HEK293 (cell line): ENCODE measurements around the gene CMIP.

Experiments used
- CTCF ChIA-PET: fragments of 350-600 bp; formaldehyde crosslinking; extraction: SDS; loops from one replicate; lab custom pipeline; 2021; ENCODE audit warnings: antibody characterized with exemption; lab: Yijun Ruan, JAX
- POLR2A ChIA-PET: fragments of 300-600 bp; formaldehyde crosslinking; extraction: SDS; loops from one replicate; lab custom pipeline; 2020; ENCODE audit warnings: antibody characterized with exemption, inconsistent platforms; lab: Yijun Ruan, JAX
- H3K27ac ChIP-seq: fragments of 200-500 bp; sonication (Bioruptor generic); 2 replicates; pipeline ENCODE4 v1.5.1; 2014; ENCODE audit warnings: low read depth, low read length, control low read depth, inconsistent platforms; ENCODE audit errors: extremely low read depth
- H3K36me3 ChIP-seq, 2 experiments: fragments of 200-500 bp in 1 of 2; sonication (Bioruptor generic) in 1 of 2; 1 replicate in 1 of 2; 2 replicates in 1 of 2; pipeline ENCODE4 v1.5.1; 2014 to 2017; ENCODE audit warnings: inconsistent platforms in 2 of 2, low read length in 2 of 2; ENCODE audit not compliant: control insufficient read depth in 2 of 2, insufficient read depth in 1 of 2
- H3K4me1 ChIP-seq: fragments of 200-500 bp; sonication (Bioruptor generic); 2 replicates; pipeline ENCODE4 v1.5.1; 2014; ENCODE audit warnings: mild to moderate bottlenecking, low read length, inconsistent platforms; ENCODE audit not compliant: control insufficient read depth, insufficient read depth
- H3K4me3 ChIP-seq: 2 replicates; pipeline ENCODE4 v1.5.1; 2011; ENCODE audit warnings: low read depth, mild to moderate bottlenecking, control low read depth, low read length, moderate library complexity
- H3K9me3 ChIP-seq: fragments of 200-500 bp; sonication (Bioruptor generic); 2 replicates; pipeline ENCODE4 v1.5.1; 2014; ENCODE audit warnings: low read depth, low read length, inconsistent platforms; ENCODE audit not compliant: control insufficient read depth, insufficient read depth
- FEZF1 ChIP-seq: fragments of 450-650 bp; formaldehyde crosslinking; IDR thresholded peaks from 2 replicates; pipeline ENCODE4 v1.5.1; 2016; ENCODE audit warnings: missing biosample characterization, missing genetic modification characterization
- KLF16 ChIP-seq: fragments of 450-650 bp; formaldehyde crosslinking; IDR thresholded peaks from 2 replicates; pipeline ENCODE4 v1.5.1; 2017; ENCODE audit warnings: missing biosample characterization, missing genetic modification characterization
- KLF7 ChIP-seq: fragments of 450-650 bp; formaldehyde crosslinking; IDR thresholded peaks from 2 replicates; pipeline ENCODE4 v1.5.1; 2016; ENCODE audit warnings: missing biosample characterization, missing genetic modification characterization, borderline replicate concordance
- PRDM1 ChIP-seq: fragments of 450-650 bp; formaldehyde crosslinking; IDR thresholded peaks from 2 replicates; pipeline ENCODE4; 2016; ENCODE audit warnings: missing biosample characterization, missing genetic modification characterization
- SETDB1 ChIP-seq: IDR thresholded peaks from one replicate; pipeline ENCODE4 v1.6.1; 2017; ENCODE audit warnings: mild to moderate bottlenecking, low read length, moderate library complexity, mixed read lengths; ENCODE audit not compliant: insufficient read length
- YY2 ChIP-seq: fragments of 450-650 bp; formaldehyde crosslinking; IDR thresholded peaks from 2 replicates; pipeline ENCODE4 v1.5.1; 2016; ENCODE audit warnings: missing biosample characterization, missing genetic modification characterization
- ZNF10 ChIP-seq: fragments of 450-650 bp; formaldehyde crosslinking; IDR thresholded peaks from 2 replicates; pipeline ENCODE4 v1.5.1; 2017; ENCODE audit warnings: missing biosample characterization, missing genetic modification characterization
- ZNF16 ChIP-seq: fragments of 450-650 bp; formaldehyde crosslinking; IDR thresholded peaks from 2 replicates; pipeline ENCODE4 v1.5.1; 2016; ENCODE audit warnings: low read depth, missing biosample characterization, missing genetic modification characterization
- ZNF184 ChIP-seq: fragments of 450-650 bp; IDR thresholded peaks from 2 replicates; pipeline ENCODE4 v1.5.1; 2018; ENCODE audit warnings: missing biosample characterization, mild to moderate bottlenecking, missing genetic modification characterization
- ZNF221 ChIP-seq: fragments of 450-650 bp; formaldehyde crosslinking; IDR thresholded peaks from 2 replicates; pipeline ENCODE4 v1.5.1; 2017; ENCODE audit warnings: missing biosample characterization, missing genetic modification characterization, borderline replicate concordance
- ZNF274 ChIP-seq, 2 experiments: fragments of 200-500 bp in 1 of 2; fragments of 450-650 bp in 1 of 2; sonication (Bioruptor generic) in 1 of 2; formaldehyde crosslinking in 1 of 2; IDR thresholded peaks; 2 replicates each; pipeline versions ENCODE4 v1.5.1 to v1.6.1; 2014 to 2016; ENCODE audit warnings: borderline replicate concordance in 1 of 2, inconsistent platforms in 1 of 2, low read length in 1 of 2, missing biosample characterization in 1 of 2, missing genetic modification characterization in 1 of 2
- ZNF501 ChIP-seq: fragments of 450-650 bp; formaldehyde crosslinking; IDR thresholded peaks from 2 replicates; pipeline ENCODE4 v1.5.1; 2016; ENCODE audit warnings: missing biosample characterization, missing genetic modification characterization
- ZNF544 ChIP-seq: fragments of 450-650 bp; formaldehyde crosslinking; IDR thresholded peaks from 2 replicates; pipeline ENCODE4 v1.5.0; 2017; ENCODE audit warnings: missing biosample characterization, missing genetic modification characterization
- ZNF548 ChIP-seq: fragments of 450-650 bp; formaldehyde crosslinking; IDR thresholded peaks from 2 replicates; pipeline ENCODE4 v1.5.1; 2016; ENCODE audit warnings: missing biosample characterization, missing genetic modification characterization
- ZNF555 ChIP-seq: fragments of 450-650 bp; formaldehyde crosslinking; conservative IDR thresholded peaks from 2 replicates; pipeline ENCODE4 v1.5.1; 2017; ENCODE audit warnings: missing biosample characterization, mild to moderate bottlenecking, missing genetic modification characterization, inconsistent platforms
- ZNF658 ChIP-seq: fragments of 450-650 bp; formaldehyde crosslinking; IDR thresholded peaks from 2 replicates; pipeline ENCODE4; 2016; ENCODE audit warnings: missing biosample characterization, missing genetic modification characterization
- ZNF76 ChIP-seq: fragments of 450-650 bp; formaldehyde crosslinking; IDR thresholded peaks from 2 replicates; pipeline ENCODE4; 2016; ENCODE audit warnings: low read depth, missing biosample characterization, missing genetic modification characterization, borderline replicate concordance
- TF ChIP-seq, protein P1 (sequence below): fragments of 450-650 bp; formaldehyde crosslinking; IDR thresholded peaks from 2 replicates; pipeline ENCODE4 v1.5.1; 2017; ENCODE audit warnings: missing biosample characterization, missing genetic modification characterization
- TF ChIP-seq, protein P2 (sequence below): fragments of 450-650 bp; formaldehyde crosslinking; IDR thresholded peaks from 2 replicates; pipeline ENCODE4 v1.5.1; 2016; ENCODE audit warnings: missing biosample characterization, missing genetic modification characterization
- TF ChIP-seq, protein P3 (sequence below): fragments of 450-650 bp; formaldehyde crosslinking; IDR thresholded peaks from 2 replicates; pipeline ENCODE4 v1.5.1; 2017; ENCODE audit warnings: missing biosample characterization, mild to moderate bottlenecking, missing genetic modification characterization, moderate library complexity
- TF ChIP-seq, protein P4 (sequence below): fragments of 450-650 bp; IDR thresholded peaks from 2 replicates; pipeline ENCODE4 v1.5.1; 2018; ENCODE audit warnings: missing biosample characterization, mild to moderate bottlenecking, missing genetic modification characterization

CMIP gene

DNA sequence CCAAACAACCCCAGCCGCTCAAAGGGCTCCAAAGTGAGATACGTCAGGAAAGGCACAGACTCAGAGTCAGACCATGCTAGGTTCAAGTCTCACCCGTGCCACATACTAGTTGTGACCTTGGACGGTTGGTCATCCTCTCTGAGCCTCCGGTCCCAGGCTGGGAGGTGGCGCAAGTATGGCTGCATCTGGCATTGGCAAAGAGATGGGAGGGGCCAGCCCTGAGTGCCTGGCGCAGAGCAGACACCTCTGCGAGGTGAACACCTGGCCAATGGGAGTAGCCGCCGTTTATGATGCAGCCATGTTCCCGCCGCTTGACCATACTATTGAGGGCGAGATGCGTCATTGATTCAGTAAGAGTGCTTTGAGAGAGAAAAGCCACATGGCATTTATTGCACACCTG, 236.7 kb downstream of the CMIP start:
- ChIA-PET POLR2A (no interaction called here), CTCF (no interaction called here)
- Histone ChIP-seq H3K4me3 (no peak overlapping the region), H3K9me3 (no peaks in the 10 kb centered on the region), H3K4me1 (no peaks in the 10 kb centered on the region), H3K27ac (no peak overlapping the region), H3K36me3 (peaks cover 0 to 34% of the 10 kb centered on the region in 2 experiments; a peak in 2 of 3 replicates)
- TF ChIP-seq ZNF76 (tag by site-specific recombination) (no peak), ZNF544 (tag by site-specific recombination) (no peak), SETDB1 (no peak)
- TF ChIP-seq, protein P1, sequence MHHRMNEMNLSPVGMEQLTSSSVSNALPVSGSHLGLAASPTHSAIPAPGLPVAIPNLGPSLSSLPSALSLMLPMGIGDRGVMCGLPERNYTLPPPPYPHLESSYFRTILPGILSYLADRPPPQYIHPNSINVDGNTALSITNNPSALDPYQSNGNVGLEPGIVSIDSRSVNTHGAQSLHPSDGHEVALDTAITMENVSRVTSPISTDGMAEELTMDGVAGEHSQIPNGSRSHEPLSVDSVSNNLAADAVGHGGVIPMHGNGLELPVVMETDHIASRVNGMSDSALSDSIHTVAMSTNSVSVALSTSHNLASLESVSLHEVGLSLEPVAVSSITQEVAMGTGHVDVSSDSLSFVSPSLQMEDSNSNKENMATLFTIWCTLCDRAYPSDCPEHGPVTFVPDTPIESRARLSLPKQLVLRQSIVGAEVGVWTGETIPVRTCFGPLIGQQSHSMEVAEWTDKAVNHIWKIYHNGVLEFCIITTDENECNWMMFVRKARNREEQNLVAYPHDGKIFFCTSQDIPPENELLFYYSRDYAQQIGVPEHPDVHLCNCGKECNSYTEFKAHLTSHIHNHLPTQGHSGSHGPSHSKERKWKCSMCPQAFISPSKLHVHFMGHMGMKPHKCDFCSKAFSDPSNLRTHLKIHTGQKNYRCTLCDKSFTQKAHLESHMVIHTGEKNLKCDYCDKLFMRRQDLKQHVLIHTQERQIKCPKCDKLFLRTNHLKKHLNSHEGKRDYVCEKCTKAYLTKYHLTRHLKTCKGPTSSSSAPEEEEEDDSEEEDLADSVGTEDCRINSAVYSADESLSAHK, result no peak

GRCh38 chr16:81684242-81684837, 239.7 kb downstream of the CMIP start:
- TF ChIP-seq ZNF555 (tag by site-specific recombination) (no peak), KLF7 (no peak), ZNF16 (tag by site-specific recombination) (no peak), ZNF184 (tag by site-specific recombination) (no peak), ZNF10 (tag by site-specific recombination) (no peak), ZNF221 (no peak), YY2 (tag by site-specific recombination) (no peak), SETDB1 (no peak), ZNF658 (tag by site-specific recombination) (no peak), ZNF501 (tag by site-specific recombination) (no peak)
- TF ChIP-seq, protein P2, sequence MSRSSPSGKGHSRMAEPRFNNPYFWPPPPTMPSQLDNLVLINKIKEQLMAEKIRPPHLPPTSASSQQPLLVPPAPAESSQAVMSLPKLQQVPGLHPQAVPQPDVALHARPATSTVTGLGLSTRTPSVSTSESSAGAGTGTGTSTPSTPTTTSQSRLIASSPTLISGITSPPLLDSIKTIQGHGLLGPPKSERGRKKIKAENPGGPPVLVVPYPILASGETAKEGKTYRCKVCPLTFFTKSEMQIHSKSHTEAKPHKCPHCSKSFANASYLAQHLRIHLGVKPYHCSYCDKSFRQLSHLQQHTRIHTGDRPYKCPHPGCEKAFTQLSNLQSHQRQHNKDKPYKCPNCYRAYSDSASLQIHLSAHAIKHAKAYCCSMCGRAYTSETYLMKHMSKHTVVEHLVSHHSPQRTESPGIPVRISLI (tag by site-specific recombination), result no peak
- TF ChIP-seq, protein P3, sequence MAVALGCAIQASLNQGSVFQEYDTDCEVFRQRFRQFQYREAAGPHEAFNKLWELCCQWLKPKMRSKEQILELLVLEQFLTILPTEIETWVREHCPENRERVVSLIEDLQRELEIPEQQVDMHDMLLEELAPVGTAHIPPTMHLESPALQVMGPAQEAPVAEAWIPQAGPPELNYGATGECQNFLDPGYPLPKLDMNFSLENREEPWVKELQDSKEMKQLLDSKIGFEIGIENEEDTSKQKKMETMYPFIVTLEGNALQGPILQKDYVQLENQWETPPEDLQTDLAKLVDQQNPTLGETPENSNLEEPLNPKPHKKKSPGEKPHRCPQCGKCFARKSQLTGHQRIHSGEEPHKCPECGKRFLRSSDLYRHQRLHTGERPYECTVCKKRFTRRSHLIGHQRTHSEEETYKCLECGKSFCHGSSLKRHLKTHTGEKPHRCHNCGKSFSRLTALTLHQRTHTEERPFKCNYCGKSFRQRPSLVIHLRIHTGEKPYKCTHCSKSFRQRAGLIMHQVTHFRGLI (tag by site-specific recombination), result no peak
- H3K27ac ChIP-seq, result no peak overlapping the region
- POLR2A ChIA-PET, result no interaction called here
- CTCF ChIA-PET, result interaction anchor here (0.7 kb wide), 1 partner anchor 226 kb away, joined by 3 read pairs; no protein-coding TSS in a partner anchor
- no peak overlapping the region for H3K4me3 ChIP-seq
- no peaks in the 10 kb centered on the region for H3K4me1 ChIP-seq
- H3K36me3 ChIP-seq, result peaks cover 0 to 19% of the 10 kb centered on the region in 2 experiments; a peak in 2 of 3 replicates
- H3K9me3 ChIP-seq, result no peaks in the 10 kb centered on the region

DNA sequence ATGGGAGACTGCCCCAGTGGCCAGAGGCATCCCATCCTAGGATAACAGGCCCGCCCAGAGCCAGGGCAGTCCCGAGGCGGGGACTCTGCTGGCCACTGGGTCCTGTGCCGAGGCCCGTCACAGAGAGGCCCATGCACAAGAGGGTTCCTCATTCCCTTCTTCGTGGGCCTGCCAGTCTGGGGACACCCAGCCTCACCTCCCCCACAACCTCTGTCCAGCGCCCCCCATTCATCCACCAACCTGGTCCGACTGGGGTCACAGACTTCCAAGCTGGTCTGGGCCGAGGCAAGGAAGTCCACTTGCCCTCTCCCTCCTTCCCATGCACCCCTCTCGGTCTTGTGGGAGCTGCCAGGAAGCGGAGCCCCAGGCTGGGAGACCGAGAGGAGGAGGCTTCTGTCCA, 240.3 kb downstream of the CMIP start:
- Histone ChIP-seq H3K27ac (no peak overlapping the region), H3K4me1 (no peaks in the 10 kb centered on the region), H3K9me3 (no peaks in the 10 kb centered on the region), H3K36me3 (peaks cover 0 to 15% of the 10 kb centered on the region in 2 experiments; a peak in 2 of 3 replicates), H3K4me3 (no peak overlapping the region)
- ChIA-PET CTCF (no interaction called here), POLR2A (no interaction called here)
- no peak for TF ChIP-seq ZNF548 (tag by site-specific recombination)
- TF ChIP-seq, protein P1, result no peak
- no peak for TF ChIP-seq FEZF1 (tag by site-specific recombination)
- TF ChIP-seq, protein P4, sequence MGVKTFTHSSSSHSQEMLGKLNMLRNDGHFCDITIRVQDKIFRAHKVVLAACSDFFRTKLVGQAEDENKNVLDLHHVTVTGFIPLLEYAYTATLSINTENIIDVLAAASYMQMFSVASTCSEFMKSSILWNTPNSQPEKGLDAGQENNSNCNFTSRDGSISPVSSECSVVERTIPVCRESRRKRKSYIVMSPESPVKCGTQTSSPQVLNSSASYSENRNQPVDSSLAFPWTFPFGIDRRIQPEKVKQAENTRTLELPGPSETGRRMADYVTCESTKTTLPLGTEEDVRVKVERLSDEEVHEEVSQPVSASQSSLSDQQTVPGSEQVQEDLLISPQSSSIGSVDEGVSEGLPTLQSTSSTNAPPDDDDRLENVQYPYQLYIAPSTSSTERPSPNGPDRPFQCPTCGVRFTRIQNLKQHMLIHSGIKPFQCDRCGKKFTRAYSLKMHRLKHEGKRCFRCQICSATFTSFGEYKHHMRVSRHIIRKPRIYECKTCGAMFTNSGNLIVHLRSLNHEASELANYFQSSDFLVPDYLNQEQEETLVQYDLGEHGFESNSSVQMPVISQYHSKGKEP, result no peak
- TF ChIP-seq ZNF274 (IDR thresholded peaks at IDR 0.05; ENCODE audit: low read length), result no peak
- TF ChIP-seq ZNF274 (tag by site-specific recombination; IDR thresholded peaks at IDR 0.05; ENCODE audit: borderline replicate concordance), result no peak
- no peak for TF ChIP-seq KLF16 (tag by site-specific recombination)
- TF ChIP-seq ZNF658 (tag by site-specific recombination), result no peak
- TF ChIP-seq PRDM1, result no peak
